GM10248 (cell line): Measurements from ENCODE around the gene PHACTR3.

ENCODE experiments used
- CTCF ChIA-PET: fragments of 300-600 bp; sonication (Branson Sonifier 250); formaldehyde crosslinking; extraction: SDS; loops from one replicate; lab custom pipeline; 2021; ENCODE audit warnings: antibody characterized with exemption; lab: Yijun Ruan, JAX
- POLR2A ChIA-PET: fragments of 350-650 bp; sonication (Branson Sonifier 250); formaldehyde crosslinking; extraction: SDS; loops from one replicate; lab custom pipeline; 2020; ENCODE audit warnings: antibody characterized with exemption; lab: Yijun Ruan, JAX
- DNase-seq: peaks from one replicate; pipeline ENCODE4 v3.0.0; 2012; ENCODE audit errors: extremely low spot score
- CTCF ChIP-seq: IDR thresholded peaks from 2 replicates; pipeline ENCODE4 v1.5.1; 2012; ENCODE audit warnings: mild to moderate bottlenecking, low read depth; ENCODE audit errors: extremely low read depth, missing control alignments, control extremely low read depth

The PHACTR3 gene

GRCh38 chr20:59720013-59720412 lies 115.7 kb downstream of the PHACTR3 start:
- POLR2A ChIA-PET = no interaction called here
- no peak for DNase-seq
- CTCF ChIA-PET = no interaction called here
- TF ChIP-seq CTCF = no peak

GRCh38 chr20:59721386-59721785 lies 117.0 kb downstream of the PHACTR3 start:
- CTCF ChIA-PET = no interaction called here
- POLR2A ChIA-PET = no interaction called here
- DNase-seq = no peak
- TF ChIP-seq CTCF = no peak

GRCh38 chr20:59723108-59723500 lies 118.8 kb downstream of the PHACTR3 start:
- ChIA-PET POLR2A (no interaction called here), CTCF (no interaction called here)
- DNase-seq = no peak
- TF ChIP-seq CTCF = no peak

GRCh38 chr20:59723607-59724456 lies 119.5 kb downstream of the PHACTR3 start:
- ChIA-PET CTCF (no interaction called here), POLR2A (no interaction called here)
- no peak for TF ChIP-seq CTCF
- DNase-seq = no peak

GRCh38 chr20:59724457-59725366 lies 120.4 kb downstream of the PHACTR3 start:
- ChIA-PET CTCF (interaction anchor here (1.1 to 1.3 kb wide), 2 partner anchors 11 to 154 kb away, joined by 4 to 6 read pairs; no protein-coding TSS in a partner anchor), POLR2A (no interaction called here)
- DNase-seq = no peak
- no peak for TF ChIP-seq CTCF
